PC-9 (cell line): ENCODE data around the gene SLC6A3.

Experiments used
- CTCF ChIP-seq: fragments of 200-600 bp; sonication (generic); conservative IDR thresholded peaks from 2 replicates; pipeline ENCODE4 v1.6.1; 2017; ENCODE audit warnings: mixed run types, antibody characterized with exemption, mild to moderate bottlenecking, moderate library complexity
- EZH2 ChIP-seq: fragments of 200-600 bp; sonication (generic); IDR thresholded peaks from 2 replicates; pipeline ENCODE4 v1.8.0; 2017; ENCODE audit warnings: antibody characterized with exemption, low read depth

GRCh38 chr5:1444361-1445189 lies 665 bp downstream of the SLC6A3 start:
- no peak for TF ChIP-seq EZH2
- TF ChIP-seq CTCF: no peak
